NCI-H1694 treated with DMSO at 0.1 percent for 48 hours (cell line): ENCODE results near the gene STARD9.
"Not testable (repeated sequence)": the region's sequence is repeated elsewhere in the genome, so short reads cannot be mapped to it uniquely, and the experiment has no call there.

Experiments
- DNase-seq: peaks from one replicate; lab custom pipeline; 2025; lab: John Stamatoyannopoulos, UW

STARD9 gene

DNA sequence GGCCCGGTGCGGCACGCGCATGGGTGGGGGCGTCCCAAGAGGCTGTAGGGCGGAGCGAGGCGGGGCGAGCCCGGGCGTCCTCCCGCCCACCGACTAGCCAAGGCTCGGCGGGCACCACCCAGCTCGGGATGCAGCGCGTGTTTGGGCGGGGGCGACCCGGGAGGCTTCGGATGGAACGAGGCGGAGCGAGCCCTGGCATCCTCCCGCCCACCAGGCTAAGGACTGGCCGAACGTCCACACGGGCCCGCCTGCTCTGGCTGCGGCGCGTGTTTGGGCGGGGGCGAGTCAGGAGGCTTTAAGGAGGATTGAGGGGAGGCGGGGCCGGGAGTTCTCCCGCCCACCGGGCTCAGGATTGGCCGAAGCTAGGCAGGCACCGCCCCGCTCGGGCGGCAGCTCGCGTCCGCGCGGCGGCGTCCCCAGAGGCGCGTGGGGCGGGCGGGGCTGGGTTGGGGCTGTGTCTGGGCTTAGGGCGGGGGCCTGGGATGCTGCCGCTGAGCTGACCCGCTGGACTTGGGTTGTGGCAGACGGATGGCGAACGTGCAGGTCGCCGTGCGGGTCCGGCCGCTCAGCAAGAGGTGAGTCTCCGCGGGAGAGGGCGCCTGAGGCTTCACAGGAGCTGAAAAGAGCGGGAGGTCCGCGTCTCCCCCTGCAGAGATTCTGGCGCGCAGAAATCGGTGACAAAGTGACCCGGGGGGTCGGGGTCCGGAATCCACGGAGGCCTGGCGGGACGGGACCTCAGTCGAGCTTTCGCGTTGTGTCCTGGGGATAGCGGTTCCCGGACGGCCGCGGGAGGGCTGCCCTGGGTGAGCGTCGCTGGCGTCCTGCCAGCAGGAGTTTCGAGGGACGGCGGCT, at the start of gene STARD9:
Gene STARD9 (plus strand): TSS at position 419 of the 852 bp plus-strand sequence. CDS start 110 bp downstream, at position 529.
- DNase-seq = peak; percentile 88

DNA sequence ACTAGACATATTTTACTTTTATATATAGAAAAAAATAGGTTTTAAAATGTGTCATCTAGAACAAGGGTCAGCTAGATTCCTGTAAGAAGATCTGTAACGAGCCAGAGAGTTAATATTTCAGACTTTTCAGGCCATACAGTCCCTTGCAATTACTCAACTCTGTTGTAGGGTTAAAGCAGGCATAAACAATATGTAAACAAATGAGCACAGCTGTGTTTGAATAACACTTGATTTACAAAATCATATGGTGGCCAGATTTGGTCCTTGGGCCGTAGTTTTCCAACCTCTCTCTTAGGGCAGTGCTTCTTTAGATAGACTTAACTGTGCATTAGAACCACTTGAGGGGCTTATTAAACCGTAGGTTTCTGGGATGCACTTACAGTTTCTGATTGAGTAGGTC, 46.4 kb upstream of the STARD9 start:
- no peak for DNase-seq

DNA sequence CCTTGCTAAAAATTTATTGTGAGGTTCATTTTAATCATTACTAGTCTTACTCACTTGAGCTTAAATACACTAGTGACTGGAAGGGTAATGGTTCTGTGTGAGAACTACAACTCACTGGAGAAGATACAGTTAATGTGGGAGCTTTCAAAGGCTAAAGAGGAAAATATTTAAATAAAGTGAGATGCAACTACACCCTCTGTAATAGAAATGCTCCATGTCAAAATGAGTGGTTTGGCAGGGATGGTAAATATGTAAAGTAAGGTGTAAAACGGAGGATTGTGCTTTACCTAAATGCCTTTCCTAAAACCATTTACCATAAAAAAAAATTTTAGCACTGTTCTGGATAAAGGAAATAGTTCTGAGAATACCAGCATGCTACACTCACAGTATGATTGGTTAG, 42.2 kb upstream of the STARD9 start:
- DNase-seq = no peak

DNA sequence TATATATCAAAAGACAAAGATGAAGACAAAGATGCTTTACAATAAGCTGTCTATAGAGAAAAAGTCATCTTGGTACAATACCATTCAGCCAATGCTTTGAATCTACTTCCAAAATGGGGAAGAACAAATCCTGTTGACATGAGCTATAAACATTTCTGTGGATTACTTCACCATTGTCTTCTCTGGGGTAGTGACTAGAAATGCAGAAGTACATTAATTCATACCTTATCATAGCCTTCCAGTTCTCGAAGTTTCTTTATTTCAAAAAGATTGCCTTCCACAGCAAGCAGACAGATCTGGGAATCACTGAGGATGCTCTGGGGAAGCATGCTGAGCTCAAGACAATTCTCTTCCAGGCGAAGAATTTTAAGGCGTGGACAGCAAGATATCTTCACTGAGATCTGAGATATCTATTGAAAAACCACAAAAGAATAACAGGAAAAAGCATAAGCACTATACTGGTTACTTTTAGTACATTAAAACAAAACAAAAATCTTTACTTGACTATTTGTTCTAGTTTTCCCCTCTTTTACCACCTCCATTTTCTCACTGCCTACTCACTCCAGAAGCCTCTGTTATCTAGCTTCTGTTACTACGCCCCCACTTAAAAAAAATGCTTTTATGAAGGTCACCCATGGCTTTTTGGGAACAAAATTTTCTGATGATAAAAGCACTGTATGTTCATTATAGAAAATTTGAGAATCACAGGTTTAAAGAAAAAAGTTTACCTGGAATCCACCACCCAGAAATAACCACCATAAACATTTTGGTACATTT, 30.4 kb upstream of the STARD9 start:
- no peak for DNase-seq

DNA sequence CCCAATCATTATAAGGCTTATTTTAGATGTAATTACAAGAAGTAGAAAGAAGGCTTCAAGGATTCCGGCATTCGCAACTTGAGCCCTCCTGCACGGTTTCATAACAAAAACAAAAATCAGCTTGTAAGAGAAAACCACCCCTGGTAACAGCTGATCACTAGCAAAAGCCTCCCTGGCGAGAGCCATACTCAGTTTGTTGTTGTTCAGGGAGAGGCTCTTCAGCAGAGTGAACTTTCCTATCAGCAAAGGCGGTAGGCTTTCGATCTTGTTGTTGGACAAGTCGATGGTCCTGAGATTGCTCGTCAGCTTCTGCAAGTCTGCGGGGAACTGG, 27.5 kb upstream of the STARD9 start:
- DNase-seq = no peak

DNA sequence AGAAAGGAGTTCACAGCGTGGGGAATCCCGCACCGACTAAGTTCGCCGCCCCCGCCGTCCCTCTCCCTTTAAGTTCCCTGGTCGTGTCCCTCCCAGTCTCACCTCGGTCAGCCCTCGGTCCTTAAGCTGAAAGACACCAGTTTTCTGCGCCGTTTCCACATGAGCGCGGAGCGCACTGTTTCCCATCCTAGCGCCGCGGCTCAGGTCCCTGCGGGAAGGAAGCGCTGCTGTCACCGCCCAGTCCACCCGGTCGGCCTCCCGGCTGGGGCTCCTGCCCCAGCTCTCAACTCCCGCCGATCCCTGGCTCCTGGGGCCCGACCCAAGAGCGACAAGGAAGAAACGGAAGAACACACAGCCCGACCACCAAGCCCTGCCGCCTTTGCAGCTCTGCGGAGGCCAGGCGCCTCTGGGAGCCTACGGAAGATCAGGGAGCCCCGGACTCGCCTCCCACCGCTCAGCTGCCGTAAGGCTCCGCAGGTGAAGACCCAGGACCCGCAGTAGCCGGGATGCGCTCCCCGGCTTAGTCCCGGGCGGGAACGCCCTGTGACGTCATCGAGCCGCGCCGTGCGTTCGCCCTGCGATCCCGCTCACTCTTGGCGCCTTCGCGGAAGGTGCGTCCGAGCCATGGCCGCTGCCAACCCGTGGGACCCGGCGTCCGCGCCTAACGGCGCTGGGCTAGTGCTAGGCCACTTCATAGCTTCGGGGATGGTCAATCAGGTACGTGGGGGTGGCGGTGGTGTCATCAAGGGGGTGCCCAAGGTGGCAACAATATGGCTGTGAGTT, 27.0 kb upstream of the STARD9 start, which contains the start of the genes HAUS2 and LRRC57:
Gene HAUS2 (plus strand): TSS at position 590 of the 783 bp plus-strand sequence. CDS start 35 bp downstream, at position 625.
Gene LRRC57 (minus strand): TSS at position 545 of the 783 bp plus-strand sequence. CDS start 359 bp downstream, at position 186.
- peak; percentile 63 for DNase-seq

DNA sequence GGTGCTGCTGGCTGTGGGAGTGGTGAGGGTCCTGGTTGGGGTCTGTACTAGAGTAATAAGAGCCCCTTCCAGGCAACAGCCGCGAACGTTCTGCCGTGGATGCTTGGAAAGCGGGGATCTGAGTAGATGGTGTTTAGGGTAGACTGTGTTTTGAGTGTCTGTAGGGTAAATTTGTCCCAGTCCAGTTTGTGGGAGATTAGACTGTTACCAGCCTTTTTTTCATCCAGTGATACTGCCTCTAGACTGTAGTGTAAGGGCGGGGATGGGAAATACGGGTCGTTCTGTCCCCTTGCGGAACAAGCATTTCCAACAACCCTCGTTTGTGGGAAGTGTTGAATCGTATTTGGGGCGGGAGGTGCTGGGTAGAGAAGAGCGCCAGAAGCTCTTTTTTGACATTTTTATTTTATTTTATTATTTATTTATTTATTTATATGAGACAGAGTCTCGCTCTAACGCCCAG, 26.3 kb upstream of the STARD9 start:
- DNase-seq = peak; percentile 70

DNA sequence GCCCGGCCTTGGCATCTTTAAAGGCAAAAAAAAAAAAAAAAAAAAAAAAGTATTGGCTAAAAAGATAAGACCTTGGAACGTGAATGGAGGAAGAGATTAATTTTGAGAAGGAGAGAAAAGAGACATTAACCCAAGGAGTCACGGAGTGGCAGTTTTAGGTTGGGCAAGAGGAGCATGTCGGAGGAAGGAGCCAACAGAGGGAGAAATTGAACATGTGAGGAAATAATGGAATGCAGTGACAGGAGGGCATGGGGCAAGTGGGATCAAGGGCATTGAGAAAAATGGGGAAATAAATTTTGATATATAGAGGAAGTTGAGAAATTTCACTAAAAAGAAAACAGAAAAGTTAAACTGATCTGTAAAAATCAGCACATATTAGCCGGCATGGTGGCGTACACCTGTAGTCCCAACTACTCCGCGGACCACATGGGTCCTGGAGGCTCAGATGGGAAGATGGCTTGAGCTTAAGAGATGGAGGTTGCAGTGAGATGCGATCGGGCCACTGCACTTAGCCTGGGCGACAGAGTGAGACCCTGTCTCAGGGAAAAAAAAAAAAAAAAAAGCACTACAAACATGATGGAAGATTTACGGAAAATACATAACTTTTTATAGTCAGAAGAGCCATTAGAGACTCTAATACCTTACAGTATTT, 25.5 kb upstream of the STARD9 start:
- no peak for DNase-seq

DNA sequence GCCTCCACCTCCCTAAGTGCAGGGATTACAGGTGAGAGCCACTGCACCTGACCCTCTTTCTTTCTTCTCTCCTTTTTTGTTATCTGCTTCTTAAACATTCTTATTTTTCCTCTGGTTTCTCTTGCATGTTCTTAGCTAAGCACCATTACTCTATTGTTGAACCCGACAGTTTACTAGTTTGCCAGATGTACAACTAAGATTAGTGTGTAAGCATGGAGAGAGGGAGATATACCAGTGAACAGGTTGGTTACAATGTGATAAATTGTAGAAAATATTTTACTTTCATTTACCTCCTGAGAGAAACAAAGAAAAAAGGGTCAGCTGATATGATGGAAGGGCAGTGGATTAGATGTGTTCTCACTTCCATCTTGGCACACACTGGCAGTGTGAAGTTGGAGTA, 21.9 kb upstream of the STARD9 start:
- no peak for DNase-seq

DNA sequence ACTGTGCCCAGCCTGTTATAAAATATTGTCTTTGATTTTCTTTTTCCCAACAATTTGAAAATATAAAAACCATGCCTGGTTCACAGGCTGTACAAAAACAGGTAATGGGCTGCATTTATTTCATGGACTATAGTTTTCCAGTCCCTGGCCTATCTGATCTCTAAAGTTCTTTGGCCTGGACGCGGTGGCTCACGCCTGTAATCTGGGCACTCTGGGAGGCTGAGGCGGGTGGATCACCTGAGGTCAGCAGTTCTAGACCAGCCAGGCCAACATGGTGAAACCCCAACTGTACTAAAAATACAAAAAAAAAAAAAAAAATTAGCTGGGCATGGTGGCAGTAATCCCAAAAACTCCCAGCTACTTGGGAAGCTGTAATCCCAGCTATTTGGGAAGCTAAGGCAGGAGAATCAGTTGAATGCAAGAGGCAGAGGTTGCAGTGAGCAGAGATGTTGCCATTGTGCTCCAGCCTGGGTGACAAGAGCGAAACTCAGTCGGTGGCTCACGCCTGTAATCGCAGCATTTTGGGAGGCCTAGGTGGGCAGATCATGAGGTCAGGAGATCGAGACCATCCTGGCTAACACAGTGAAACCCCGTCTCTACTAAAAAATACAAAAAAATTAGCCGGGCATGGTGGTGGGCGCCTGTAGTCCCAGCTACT, 18.7 kb upstream of the STARD9 start:
- DNase-seq = not testable (repeated sequence)

DNA sequence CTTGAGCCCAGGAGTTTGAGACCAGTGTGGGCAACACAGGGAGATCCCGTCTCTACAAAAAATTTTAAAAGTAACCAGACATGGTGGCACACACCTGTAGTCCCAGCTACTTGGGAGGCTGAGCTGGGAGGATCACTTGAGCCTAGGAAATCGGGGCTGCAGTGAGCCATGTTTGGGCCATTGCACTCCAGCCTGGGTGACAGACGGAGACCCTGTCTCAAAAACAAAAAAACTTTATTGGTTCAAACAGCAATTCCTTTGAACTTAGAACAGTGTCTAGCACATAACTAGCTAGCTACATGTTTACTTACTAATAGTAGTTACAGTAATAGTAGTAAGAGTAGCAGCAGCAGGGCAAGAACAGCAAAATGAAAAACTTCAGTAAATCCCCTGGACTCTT, 16.7 kb upstream of the STARD9 start:
- DNase-seq = no peak

DNA sequence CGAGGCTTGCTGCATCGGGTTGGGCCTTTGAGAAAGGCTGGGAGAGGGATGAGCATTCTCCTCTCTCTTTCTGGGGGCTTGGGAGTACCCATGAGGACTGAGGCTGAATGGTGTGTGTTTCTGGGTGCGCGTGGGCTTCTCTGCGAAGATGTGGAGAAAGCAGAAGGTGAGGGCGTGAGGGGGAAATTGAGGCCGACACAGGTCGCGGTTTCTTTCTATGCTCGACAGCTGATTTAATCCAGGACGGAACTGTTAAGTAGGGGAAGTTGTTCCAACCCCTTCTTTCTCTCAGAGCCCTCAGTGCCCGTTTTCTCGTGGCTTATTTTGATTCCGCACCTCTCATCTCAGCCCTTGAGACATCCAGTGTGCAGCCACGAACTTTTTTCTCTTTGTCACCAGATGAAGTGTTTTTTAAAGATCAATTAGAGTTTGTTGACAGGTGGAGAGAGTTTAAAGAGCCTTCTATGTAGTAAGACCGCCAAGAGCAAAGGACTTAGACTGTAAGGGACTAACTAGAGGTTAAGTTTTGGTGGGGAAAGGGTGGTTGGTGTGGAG, 711 bp downstream of the STARD9 start:
- DNase-seq = peak; percentile 21

DNA sequence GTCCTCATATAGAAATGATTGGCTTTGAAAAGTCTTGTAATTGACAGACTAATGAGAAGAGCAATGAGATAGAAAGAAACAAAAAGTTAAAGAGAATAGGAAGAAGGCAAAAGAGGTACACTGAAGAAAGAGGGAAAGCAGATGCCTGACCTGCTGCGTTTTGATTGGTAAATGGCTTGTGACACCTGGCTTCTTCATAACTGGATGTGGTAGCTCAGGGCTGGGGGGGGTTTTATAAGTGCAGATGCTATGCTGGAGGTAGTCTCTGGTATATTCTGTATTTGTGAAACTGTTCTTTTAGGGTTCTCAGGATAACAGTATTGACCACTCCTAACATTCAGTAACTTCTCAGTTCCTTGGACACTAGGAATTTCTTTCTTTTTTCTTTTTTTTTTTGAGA, 1.4 kb downstream of the STARD9 start:
- no peak for DNase-seq

DNA sequence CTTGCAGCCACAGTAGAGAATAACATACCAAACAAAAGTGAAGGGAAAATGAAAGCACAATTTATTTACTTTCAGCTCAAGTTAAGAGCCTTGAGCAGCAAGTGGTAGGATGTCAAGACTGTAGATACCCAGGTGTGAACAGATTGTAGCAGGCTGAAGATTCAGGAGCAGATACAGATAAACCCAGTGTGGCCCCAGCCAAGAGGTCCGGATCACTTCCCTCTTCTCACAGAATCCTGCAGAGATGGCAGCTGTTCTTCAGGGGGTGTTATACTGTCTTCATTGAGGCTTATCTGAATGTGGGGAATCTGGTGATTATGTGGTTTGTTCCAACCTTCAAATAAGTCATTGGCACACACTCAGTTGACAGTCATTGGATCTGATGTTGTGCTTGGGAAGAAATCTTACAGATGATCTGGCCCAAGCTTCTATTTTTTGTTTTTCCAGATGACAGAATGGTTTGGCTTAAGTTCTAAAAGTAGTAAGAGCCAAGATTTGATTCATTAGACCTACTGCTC, 2.2 kb downstream of the STARD9 start:
- DNase-seq = no peak

DNA sequence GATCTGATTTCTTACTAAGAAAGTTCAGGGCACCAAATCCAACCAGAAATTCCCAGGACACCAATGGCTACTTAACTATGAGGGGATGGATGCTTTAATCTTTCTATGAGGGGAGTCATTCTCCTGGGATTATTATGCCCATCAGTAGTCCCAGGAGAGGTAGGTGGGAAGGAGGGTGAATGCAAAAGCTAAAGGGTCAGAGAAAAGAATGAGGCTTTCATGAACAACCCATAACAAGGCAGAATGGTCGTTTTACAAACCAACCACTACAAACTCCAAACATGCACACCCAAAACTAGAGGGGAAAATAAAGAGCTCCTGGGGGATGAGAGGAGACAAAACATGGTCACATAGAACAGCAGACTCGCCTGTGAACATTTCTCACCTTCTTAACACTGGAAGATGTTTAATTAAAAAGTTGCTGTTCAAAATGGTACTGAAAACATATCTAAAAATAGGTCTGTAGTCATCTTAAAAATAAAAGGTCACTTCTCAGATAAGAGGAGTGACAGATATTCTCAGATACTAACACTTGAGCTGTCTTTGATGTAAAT, 3.7 kb downstream of the STARD9 start:
- no peak for DNase-seq

DNA sequence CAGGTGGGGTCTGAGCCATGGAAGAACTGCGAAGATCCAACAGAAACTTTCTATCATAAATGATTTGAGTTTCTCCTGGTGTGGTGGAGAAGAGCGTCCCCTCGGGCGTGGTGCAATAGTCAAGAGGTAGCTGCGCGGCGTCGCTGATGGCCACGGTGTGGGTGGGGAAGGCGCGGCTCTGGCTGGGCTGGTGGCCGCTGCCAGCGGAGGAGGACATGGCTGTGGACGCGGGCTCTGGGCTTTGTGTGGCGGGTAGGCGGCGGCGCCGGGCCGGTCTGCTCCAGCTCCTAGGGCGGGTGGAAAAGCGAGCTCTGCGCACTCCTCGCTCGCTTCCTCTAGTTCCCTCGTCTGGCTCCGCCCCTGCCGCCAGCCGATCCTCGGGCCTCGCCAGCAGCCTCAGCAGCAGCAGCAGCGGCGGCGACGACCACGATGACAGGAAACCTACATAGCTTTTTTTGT, 5.9 kb downstream of the STARD9 start:
- peak; percentile 14 for DNase-seq

DNA sequence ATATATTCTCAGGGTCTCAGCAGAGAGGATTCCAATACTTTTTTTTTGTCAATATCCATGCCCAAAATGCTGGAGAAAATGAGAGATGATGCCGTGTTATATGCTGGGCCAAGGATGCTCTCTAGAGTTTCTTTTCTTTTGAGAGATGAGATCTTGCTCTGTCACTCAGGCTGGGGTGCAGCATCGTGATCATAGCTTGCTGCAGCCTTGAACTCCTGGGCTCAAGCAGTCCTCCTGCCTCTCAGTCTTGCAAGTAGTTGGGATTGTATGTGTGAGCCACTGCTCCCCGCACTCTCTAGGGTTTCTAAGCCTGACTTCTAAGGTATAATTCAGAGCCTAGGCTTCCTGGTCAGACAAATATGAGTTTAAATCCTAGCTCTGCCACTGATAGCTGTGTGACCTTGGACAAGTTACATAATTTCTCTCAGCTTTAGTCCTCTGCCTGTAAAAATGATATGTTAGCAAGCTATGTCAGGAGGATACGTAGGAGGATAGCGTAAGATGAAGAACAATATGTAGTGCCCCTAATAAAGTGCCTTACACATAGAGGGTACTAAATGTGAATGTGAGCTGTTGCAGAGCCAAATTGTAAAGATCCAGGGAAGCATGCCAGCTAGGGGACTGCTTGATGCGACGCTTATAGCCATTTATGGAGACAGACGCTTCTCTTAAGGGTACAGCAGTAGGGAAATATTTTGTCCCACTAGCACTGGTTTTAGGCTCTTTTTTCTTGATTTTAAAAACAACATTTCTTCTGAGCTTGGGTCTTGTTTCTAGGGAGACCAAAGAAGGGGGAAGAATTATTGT, 7.4 kb downstream of the STARD9 start:
- DNase-seq = no peak

DNA sequence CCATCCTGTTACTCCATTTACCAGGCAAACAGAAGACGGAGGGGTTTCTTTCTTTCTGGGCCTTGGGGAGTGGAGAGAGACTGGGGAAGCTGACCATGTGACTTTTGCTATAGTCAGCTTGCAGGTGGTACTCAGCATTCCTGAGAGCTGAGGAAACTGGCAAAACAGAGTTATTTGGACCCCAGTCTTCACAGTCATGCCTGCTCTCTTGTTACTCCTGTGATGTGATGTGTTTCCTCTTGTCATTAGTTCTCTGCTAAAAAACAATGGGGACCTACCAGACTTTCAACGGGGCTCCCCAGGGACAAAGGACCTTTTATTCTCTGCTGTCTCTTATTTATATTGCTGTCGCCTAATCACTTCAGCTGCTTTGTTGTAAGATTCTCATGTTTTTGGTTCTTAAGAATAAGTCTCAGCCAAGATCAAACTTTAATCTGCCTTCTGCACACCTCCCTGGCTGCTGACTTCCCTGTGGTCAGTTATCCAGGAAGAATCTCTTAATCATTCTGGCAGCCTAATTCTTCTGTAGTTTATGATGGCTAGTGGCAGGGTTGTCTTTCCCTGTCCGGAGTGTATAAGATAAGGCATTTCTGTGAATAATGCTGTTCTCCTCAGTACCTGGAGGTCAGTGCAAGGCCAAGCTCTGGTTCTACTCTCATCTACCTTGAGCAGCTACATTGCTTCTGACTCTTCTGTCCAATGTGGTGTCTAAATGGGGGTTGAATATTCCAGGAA, 8.8 kb downstream of the STARD9 start:
- DNase-seq = no peak
